HG02759 (cell line): ENCODE results near the gene CGB3.
"Not testable (repeated sequence)": the region's sequence is repeated elsewhere in the genome, so short reads cannot be mapped to it uniquely, and the experiment has no call there.

Experiments
- ATAC-seq: cut with Tn5 transposase; IDR thresholded peaks from one replicate; pipeline ENCODE4 v1.9.1; 2021; ENCODE audit warnings: mild to moderate bottlenecking, moderate library complexity; ENCODE audit not compliant: unreplicated experiment

The CGB3 gene

DNA sequence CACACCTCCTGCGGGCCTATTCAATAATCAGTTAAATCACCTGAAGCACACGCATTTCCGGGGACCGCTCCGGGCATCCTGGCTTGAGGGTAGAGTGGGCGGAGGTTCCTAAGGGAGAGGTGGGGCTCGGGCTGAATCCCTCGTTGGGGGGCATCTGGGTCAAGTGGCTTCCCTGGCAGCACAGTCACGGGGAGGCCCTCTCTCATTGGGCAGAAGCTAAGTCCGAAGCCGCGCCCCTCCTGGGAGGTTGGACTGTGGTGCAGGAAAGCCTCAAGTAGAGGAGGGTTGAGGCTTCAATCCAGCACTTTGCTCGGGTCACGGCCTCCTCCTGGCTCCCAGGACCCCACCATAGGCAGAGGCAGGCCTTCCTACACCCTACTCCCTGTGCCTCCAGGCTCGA is 19.4 kb upstream of the CGB3 start, which contains the start of gene CGB5:
TSS of gene CGB5 (plus strand) at position 301 of the 400 bp plus-strand sequence. CDS start 362 bp downstream, outside the sequence.
- ATAC-seq: not testable (repeated sequence)

GRCh38 chr19:49042666-49043065 is 18.5 kb upstream of the CGB3 start:
- not testable (repeated sequence) for ATAC-seq

DNA sequence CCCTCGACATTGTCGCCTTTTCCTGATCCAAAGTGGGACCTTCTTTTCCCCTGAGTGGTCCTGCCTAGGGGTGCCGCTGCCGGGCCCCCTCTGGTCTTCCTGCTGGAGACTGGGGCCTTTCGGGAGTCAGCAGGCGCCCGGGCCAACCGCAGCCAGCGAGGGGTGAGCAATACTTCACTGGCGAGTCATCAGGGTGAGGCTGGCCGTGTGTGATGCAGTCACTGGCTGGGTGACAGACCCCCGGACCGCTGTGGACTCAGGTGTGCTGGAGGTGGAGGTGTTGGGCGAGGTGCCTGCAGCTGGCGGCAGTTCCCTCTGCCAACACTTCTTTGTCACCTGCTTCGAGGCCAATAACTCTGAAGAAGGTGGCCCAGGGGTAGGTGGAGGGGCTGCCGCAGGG is 18.0 kb upstream of the CGB3 start:
- no peak for ATAC-seq

- not testable (repeated sequence) for ATAC-seq
Measured at GRCh38 chr19:49039736-49040135, 15.6 kb upstream of the CGB3 start.

- ATAC-seq: not testable (repeated sequence)
Measured at GRCh38 chr19:49038557-49039276, 14.6 kb upstream of the CGB3 start.

- not testable (repeated sequence) for ATAC-seq
Measured at GRCh38 chr19:49038111-49038510, 14.0 kb upstream of the CGB3 start.

GRCh38 chr19:49036815-49037214 is 12.7 kb upstream of the CGB3 start, which contains the start of gene CGB1:
Gene CGB1, minus strand, starts transcription at chr19:49036895. Its CDS starts 184 bp downstream, at chr19:49036711.
- not testable (repeated sequence) for ATAC-seq

GRCh38 chr19:49031642-49032301 is 7.6 kb upstream of the CGB3 start, which contains the start of gene CGB2:
Gene CGB2, plus strand, starts transcription at chr19:49031890. Its CDS starts 206 bp downstream, at chr19:49032096.
- not testable (repeated sequence) for ATAC-seq

GRCh38 chr19:49030323-49030722 is 6.2 kb upstream of the CGB3 start:
- not testable (repeated sequence) for ATAC-seq

- not testable (repeated sequence) for ATAC-seq
Measured at GRCh38 chr19:49029749-49030148, 5.6 kb upstream of the CGB3 start.

- ATAC-seq: not testable (repeated sequence)
Measured at GRCh38 chr19:49028686-49029085, 4.6 kb upstream of the CGB3 start.

DNA sequence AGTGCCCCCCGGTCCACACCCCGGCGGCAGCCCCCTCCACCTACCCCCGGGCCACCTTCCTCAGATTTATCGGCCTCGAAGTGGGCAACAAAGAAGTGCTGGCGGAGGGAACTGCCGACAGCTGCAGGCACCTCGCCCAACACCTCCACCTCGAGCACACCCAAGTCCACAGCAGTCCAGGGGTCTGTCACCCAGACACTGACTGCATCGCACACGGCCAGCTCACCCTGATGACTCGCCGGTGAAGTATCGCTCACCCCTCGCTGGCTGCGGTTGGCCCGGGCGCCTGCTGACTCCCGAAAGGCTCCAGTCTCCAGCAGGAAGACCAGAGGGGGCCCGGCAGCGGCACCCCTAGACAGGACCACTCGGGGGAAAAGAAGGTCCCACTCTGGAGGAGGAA is 1.5 kb upstream of the CGB3 start:
- ATAC-seq: not testable (repeated sequence)

- ATAC-seq: not testable (repeated sequence)
Measured at GRCh38 chr19:49025088-49025487, 955 bp upstream of the CGB3 start.

- ATAC-seq: no peak
Measured at GRCh38 chr19:49022116-49022515, 2.0 kb downstream of the CGB3 start.

DNA sequence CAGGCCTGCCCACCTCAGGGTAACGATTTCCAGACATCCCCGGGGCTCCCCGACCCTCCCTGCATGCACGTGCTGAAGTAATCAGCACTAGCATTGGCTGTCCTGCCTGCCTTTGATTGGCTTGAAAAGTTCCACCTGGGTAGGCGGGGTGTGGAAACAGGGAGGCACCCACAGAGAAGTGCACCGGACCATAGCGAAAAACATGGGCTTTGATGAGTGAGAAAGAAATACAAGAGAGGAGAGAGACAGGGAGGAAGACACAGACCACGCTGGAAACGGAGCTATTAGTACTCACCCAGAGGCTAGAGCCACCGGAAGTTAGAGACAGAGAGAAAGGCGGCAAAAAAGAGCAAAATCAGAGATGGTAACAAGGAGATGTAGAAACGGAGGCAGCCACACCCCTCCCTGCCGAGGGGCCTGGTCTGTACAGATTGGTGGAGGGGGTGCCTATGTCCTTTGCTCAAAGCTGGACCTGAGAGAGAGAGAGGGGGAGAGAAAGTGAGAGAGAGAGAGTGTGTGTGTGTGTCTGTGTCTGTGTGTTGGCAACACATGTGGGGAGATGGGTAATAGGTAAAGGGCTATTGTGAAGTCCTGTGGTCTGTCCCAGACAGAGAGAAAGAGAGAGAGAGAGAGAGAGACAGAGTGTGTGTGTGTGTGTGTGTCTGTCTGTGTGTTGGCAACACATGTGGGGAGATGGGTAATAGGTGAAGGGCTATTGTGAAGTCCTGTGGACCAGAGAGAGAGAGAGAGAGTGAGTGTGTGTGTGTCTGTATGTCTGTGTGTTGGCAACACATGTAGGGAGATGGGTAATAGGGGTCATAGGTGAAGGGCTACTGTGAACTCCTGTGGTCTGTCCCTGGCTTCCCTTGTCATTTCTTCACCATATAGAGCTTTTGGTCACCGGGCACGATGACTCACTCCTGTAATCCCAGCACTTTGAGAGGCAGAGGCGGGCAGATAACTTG is 2.9 kb downstream of the CGB3 start:
- no peak for ATAC-seq

- ATAC-seq: no peak
Measured at GRCh38 chr19:49020342-49020741, 3.8 kb downstream of the CGB3 start.

DNA sequence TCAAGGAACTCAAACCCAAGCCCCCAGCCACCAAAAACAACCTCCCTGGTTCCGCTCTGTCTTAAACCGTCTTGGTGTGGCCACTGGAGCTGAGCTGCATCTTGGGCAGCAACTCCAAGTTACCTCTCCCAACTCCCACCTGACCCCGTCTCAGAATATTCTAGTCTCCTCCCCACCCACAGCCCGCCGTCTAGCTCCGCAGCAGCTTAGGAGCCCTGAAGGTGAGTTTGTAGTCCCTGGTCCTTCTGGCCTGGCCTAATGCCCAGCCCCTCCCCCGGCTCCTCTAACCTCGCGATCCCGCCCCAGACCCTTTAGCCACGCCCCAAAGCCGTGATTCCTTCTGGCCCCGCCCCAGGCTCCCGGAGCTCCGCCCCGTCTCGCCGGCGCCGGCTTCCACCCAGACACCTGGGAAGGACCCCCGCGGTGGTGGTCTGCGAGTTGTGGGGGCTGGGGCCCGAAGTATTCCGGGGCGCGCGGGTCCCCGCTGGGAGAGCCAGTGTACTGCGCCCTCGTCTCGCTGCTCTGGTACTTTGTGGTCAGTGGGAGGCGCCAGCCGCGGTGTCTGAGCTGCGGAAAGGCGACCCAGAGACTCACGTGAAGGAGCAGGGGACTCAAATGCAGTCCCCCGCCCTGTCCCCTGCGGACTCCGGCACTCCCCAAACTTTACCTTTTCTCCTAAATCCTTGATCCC is 4.7 kb downstream of the CGB3 start:
- no peak for ATAC-seq

GRCh38 chr19:49018388-49019241 is 5.5 kb downstream of the CGB3 start:
- not testable (repeated sequence) for ATAC-seq

DNA sequence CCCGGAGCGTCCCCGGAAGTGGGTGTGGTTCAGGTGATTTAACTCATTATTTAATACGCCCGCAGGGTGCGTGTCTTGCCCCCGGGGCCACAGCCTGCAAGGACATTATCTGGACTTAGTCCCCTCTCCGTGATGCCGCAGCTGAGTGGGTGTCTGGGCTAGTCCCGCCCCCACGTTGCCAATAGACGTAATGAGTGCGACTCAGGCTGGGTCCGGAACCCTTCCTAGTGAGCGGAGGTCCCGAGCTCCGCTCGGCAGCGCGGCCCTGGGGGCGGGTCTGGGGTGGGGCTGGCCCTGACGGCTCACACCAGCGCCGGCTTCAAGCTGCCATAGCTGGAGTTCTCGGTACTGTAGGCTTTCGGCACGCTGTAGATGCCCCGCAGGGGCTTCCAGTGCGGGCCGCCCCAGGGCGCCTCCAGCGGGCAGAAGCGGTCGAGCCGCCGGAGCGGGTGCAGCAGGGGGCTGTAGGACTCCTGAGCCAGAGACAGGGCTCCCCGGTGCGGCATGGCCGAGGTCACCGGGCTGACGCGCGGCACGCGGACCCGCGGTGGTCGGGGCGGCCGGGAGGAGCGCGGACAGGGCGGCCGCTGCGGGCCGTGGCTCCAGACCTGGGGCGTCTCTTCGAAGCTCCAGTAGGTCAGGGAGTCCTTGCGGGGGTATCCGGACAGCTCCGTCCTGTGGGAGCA is 6.3 kb downstream of the CGB3 start:
- peak; percentile 54 for ATAC-seq
